ENCODE measurements around the gene SKAP1. TPM values are rescaled to one million over a fixed set of nuclear protein-coding genes. Genes with fewer than 3 reads are reported as not detected.

The SKAP1 gene
- polyA plus RNA-seq, 2 donors: 1.1 to 2.6 TPM

GRCh38 chr17:48100160-48100559, 329.9 kb downstream of the SKAP1 start:
- Histone ChIP-seq H3K4me3 (ENCODE audit: low read depth in 1 of 2, low read length in 2 of 2) (peak overlapping the region; percentile 82 to 98), H3K27ac (ENCODE audit: low read depth in 2 of 2, low read length in 1 of 2) (peak overlapping the region; percentile 92 to 97), H3K27me3 (ENCODE audit: control insufficient read depth in 1 of 2, insufficient read depth in 2 of 2, low read length in 2 of 2) (no peaks in the 10 kb centered on the region), H3K9me3 (ENCODE audit: control insufficient read depth in 2 of 2, insufficient read depth in 1 of 2, low read depth in 1 of 2, low read length in 1 of 2) (no peaks in the 10 kb centered on the region), H3K36me3 (ENCODE audit: control insufficient read depth in 2 of 2, insufficient read depth in 2 of 2, low read length in 1 of 2) (no peaks in the 10 kb centered on the region), H3K4me1 (ENCODE audit: control insufficient read depth in 2 of 2, insufficient read depth in 2 of 2, low read length in 1 of 2) (no peaks in the 10 kb centered on the region)
- WGBS, 2 donors: 22 to 32% methylated on average over 10 of the region's 10 CpGs

GRCh38 chr17:48095611-48096010, 334.4 kb downstream of the SKAP1 start:
- peak overlapping the region; percentile 47 to 73 for H3K27ac ChIP-seq (ENCODE audit: low read depth in 2 of 2, low read length in 1 of 2)
- H3K4me3 ChIP-seq (ENCODE audit: low read depth in 1 of 2, low read length in 2 of 2): no peak overlapping the region
- H3K36me3 ChIP-seq (ENCODE audit: control insufficient read depth in 2 of 2, insufficient read depth in 2 of 2, low read length in 1 of 2): no peaks in the 10 kb centered on the region
- peaks cover 0 to 3% of the 10 kb centered on the region in 2 donors for H3K4me1 ChIP-seq (ENCODE audit: control insufficient read depth in 2 of 2, insufficient read depth in 2 of 2, low read length in 1 of 2)
- WGBS, 2 donors: 58 to 69% methylated on average over 4 of the region's 4 CpGs
- H3K27me3 ChIP-seq (ENCODE audit: control insufficient read depth in 1 of 2, insufficient read depth in 2 of 2, low read length in 2 of 2): no peaks in the 10 kb centered on the region
- no peaks in the 10 kb centered on the region for H3K9me3 ChIP-seq (ENCODE audit: control insufficient read depth in 2 of 2, insufficient read depth in 1 of 2, low read depth in 1 of 2, low read length in 1 of 2)

- H3K27ac ChIP-seq (ENCODE audit: low read depth in 2 of 2, low read length in 1 of 2): peak overlapping the region; percentile 48 to 82
These were observed 336.5 kb downstream of the SKAP1 start for GRCh38 chr17:48093341-48094045.

GRCh38 chr17:48084932-48085331, 345.1 kb downstream of the SKAP1 start:
- Histone ChIP-seq H3K4me3 (ENCODE audit: low read depth in 1 of 2, low read length in 2 of 2) (no peak overlapping the region), H3K27ac (ENCODE audit: low read depth in 2 of 2, low read length in 1 of 2) (peak overlapping the region; percentile 22 to 47), H3K4me1 (ENCODE audit: control insufficient read depth in 2 of 2, insufficient read depth in 2 of 2, low read length in 1 of 2) (no peaks in the 10 kb centered on the region), H3K36me3 (ENCODE audit: control insufficient read depth in 2 of 2, insufficient read depth in 2 of 2, low read length in 1 of 2) (no peaks in the 10 kb centered on the region), H3K27me3 (ENCODE audit: control insufficient read depth in 1 of 2, insufficient read depth in 2 of 2, low read length in 2 of 2) (no peaks in the 10 kb centered on the region), H3K9me3 (ENCODE audit: control insufficient read depth in 2 of 2, insufficient read depth in 1 of 2, low read depth in 1 of 2, low read length in 1 of 2) (no peaks in the 10 kb centered on the region)
- WGBS, 2 donors: 49 to 55% methylated on average over 2 of the region's 2 CpGs

More at GRCh38 chr17:48093341-48094045, 336.5 kb downstream of the SKAP1 start:
- H3K9me3 ChIP-seq (ENCODE audit: control insufficient read depth in 2 of 2, insufficient read depth in 1 of 2, low read depth in 1 of 2, low read length in 1 of 2): no peaks in the 10 kb centered on the region
- H3K27me3 ChIP-seq (ENCODE audit: control insufficient read depth in 1 of 2, insufficient read depth in 2 of 2, low read length in 2 of 2): no peaks in the 10 kb centered on the region
- peaks cover 0 to 3% of the 10 kb centered on the region in 2 donors for H3K4me1 ChIP-seq (ENCODE audit: control insufficient read depth in 2 of 2, insufficient read depth in 2 of 2, low read length in 1 of 2)
- WGBS, 2 donors: 66 to 70% methylated on average over 11 of the region's 11 CpGs
- no peak overlapping the region for H3K4me3 ChIP-seq (ENCODE audit: low read depth in 1 of 2, low read length in 2 of 2)
- no peaks in the 10 kb centered on the region for H3K36me3 ChIP-seq (ENCODE audit: control insufficient read depth in 2 of 2, insufficient read depth in 2 of 2, low read length in 1 of 2)

Other genes with a start within 250 kb of the SKAP1 start
- 1 to 10 TPM in 1 of 2 donors, under 1 TPM in 1; 0.29 to 1.0 TPM for gene HOXB1, start 100.8 kb upstream of the SKAP1 start, polyA plus RNA-seq
- gene HOXB2, start 114.9 kb upstream of the SKAP1 start, polyA plus RNA-seq: 10 to 100 TPM; 11.3 to 18.9 TPM
- 1 to 10 TPM; 1.8 to 4.2 TPM for gene HOXB4, start 148.1 kb upstream of the SKAP1 start, polyA plus RNA-seq
- gene HOXB3, start 160.0 kb upstream of the SKAP1 start, polyA plus RNA-seq: 10 to 100 TPM in 1 of 2 donors, 1 to 10 TPM in 1; 6.3 to 12.7 TPM
- under 1 TPM; 0.09 to 0.10 TPM for gene HOXB5, start 163.6 kb upstream of the SKAP1 start, polyA plus RNA-seq
- gene HOXB6, start 174.8 kb upstream of the SKAP1 start, polyA plus RNA-seq: under 1 TPM; 0.29 to 0.31 TPM
- under 1 TPM; 0.27 to 0.39 TPM for gene HOXB7, start 180.8 kb upstream of the SKAP1 start, polyA plus RNA-seq
- gene HOXB8, start 185.1 kb upstream of the SKAP1 start, polyA plus RNA-seq: not detected
- under 1 TPM in 1 of 2 donors, not detected in 1; 0.02 TPM for gene HOXB9, start 196.1 kb upstream of the SKAP1 start, polyA plus RNA-seq